Chondrocyte (in vitro differentiated cells): ENCODE results near the gene MDC1. TPM values are rescaled to one million over a fixed set of nuclear protein-coding genes. Genes with fewer than 3 reads are reported as not detected.

Experiments
- DNase-seq: peaks from one replicate; pipeline ENCODE4 v3.0.0; 2021; ENCODE audit warnings: mixed read lengths, low spot score
- H3K27ac Mint-ChIP-seq: one replicate; pipeline ENCODE4 v1.8.0; 2021; ENCODE audit warnings: mild to moderate bottlenecking, moderate library complexity, mixed read lengths; ENCODE audit not compliant: unreplicated experiment
- H3K27me3 Mint-ChIP-seq: 2 replicates; pipeline ENCODE4 v1.8.0; 2021; ENCODE audit warnings: low read depth, mixed read lengths
- H3K36me3 Mint-ChIP-seq: 2 replicates; pipeline ENCODE4 v1.8.0; 2021; ENCODE audit warnings: low read depth, mixed read lengths
- H3K4me1 Mint-ChIP-seq: 2 replicates; pipeline ENCODE4 v1.8.0; 2021; ENCODE audit warnings: low read depth, mild to moderate bottlenecking, mixed read lengths
- H3K4me3 Mint-ChIP-seq: one replicate; pipeline ENCODE4 v1.8.0; 2021; ENCODE audit warnings: mild to moderate bottlenecking, moderate library complexity, mixed read lengths; ENCODE audit not compliant: unreplicated experiment
- H3K9me3 Mint-ChIP-seq: 2 replicates; pipeline ENCODE4 v1.8.0; 2021; ENCODE audit warnings: low read depth, mixed read lengths
- CTCF ChIP-seq: fragments of 200-600 bp; sonication (generic); IDR thresholded peaks from 2 replicates; pipeline ENCODE4 v1.5.0; 2021; ENCODE audit warnings: antibody characterized with exemption, mild to moderate bottlenecking, moderate library complexity
- total RNA-seq: library from RNA; stranded (reverse); gene quantifications from 3 replicates; pipeline ENCODE4 v1.2.1, GENCODE V29; 2021

The MDC1 gene
- total RNA-seq, 1 donor from 2014 or later = 33.5 TPM

GRCh38 chr6:30703011-30703410 lies 14.1 kb downstream of the MDC1 start:
- no peak for TF ChIP-seq CTCF
- Mint-ChIP-seq H3K4me3 (no peak overlapping the region), H3K27me3 (no peaks in the 10 kb centered on the region), H3K36me3 (peaks cover 31% of the 10 kb centered on the region), H3K27ac (no peak overlapping the region), H3K9me3 (no peaks in the 10 kb centered on the region), H3K4me1 (peaks cover 12% of the 10 kb centered on the region)
- peak; percentile 75 for DNase-seq

- peaks cover 22% of the 10 kb centered on the region for H3K36me3 Mint-ChIP-seq
- H3K27ac Mint-ChIP-seq = no peak overlapping the region
Measured at GRCh38 chr6:30700340-30700739, 16.7 kb downstream of the MDC1 start.

GRCh38 chr6:30696432-30696831 lies 20.6 kb downstream of the MDC1 start:
- no peak for TF ChIP-seq CTCF
- Mint-ChIP-seq H3K4me3 (no peak overlapping the region), H3K27me3 (no peaks in the 10 kb centered on the region), H3K27ac (no peak overlapping the region), H3K36me3 (no peaks in the 10 kb centered on the region), H3K4me1 (peaks cover 16% of the 10 kb centered on the region), H3K9me3 (no peaks in the 10 kb centered on the region)
- DNase-seq = no peak

More at GRCh38 chr6:30700340-30700739, 16.7 kb downstream of the MDC1 start:
- no peak overlapping the region for H3K4me3 Mint-ChIP-seq
- H3K9me3 Mint-ChIP-seq = no peaks in the 10 kb centered on the region
- H3K27me3 Mint-ChIP-seq = no peaks in the 10 kb centered on the region
- no peak for TF ChIP-seq CTCF
- peaks cover 6% of the 10 kb centered on the region for H3K4me1 Mint-ChIP-seq
- peak; percentile 24 for DNase-seq

GRCh38 chr6:30691208-30691847 lies 25.8 kb downstream of the MDC1 start:
- H3K27me3 Mint-ChIP-seq = no peaks in the 10 kb centered on the region
- peak overlapping the region; percentile 92 for H3K27ac Mint-ChIP-seq
- peaks cover 53% of the 10 kb centered on the region for H3K4me1 Mint-ChIP-seq
- DNase-seq = no peak
- no peak for TF ChIP-seq CTCF
- H3K4me3 Mint-ChIP-seq = peak overlapping the region; percentile 89
- no peaks in the 10 kb centered on the region for H3K9me3 Mint-ChIP-seq
- H3K36me3 Mint-ChIP-seq = peaks cover under 1% of the 10 kb centered on the region

GRCh38 chr6:30690403-30691207 lies 26.5 kb downstream of the MDC1 start, which contains the start of gene NRM:
Gene NRM, minus strand, starts transcription at chr6:30690984. Its CDS starts 10 bp downstream, at chr6:30690974.
- Mint-ChIP-seq H3K9me3 (no peaks in the 10 kb centered on the region), H3K36me3 (peaks cover 4% of the 10 kb centered on the region), H3K4me3 (peak within 1 kb of the TSS; percentile 89), H3K27ac (peak within 1 kb of the TSS; percentile 97), H3K27me3 (no peaks in the 10 kb centered on the region), H3K4me1 (peaks cover 50% of the 10 kb centered on the region)
- peak; percentile 93 for DNase-seq
- TF ChIP-seq CTCF = no peak
